NCI-H1694 (cell line): ENCODE results near the gene ZNF326.
A peak's percentile ranks its signal among the peaks of the same experiment; 100 is the strongest.

Experiments used
- DNase-seq: peaks from one replicate; lab custom pipeline; 2025; lab: John Stamatoyannopoulos, UW

The ZNF326 gene

DNA sequence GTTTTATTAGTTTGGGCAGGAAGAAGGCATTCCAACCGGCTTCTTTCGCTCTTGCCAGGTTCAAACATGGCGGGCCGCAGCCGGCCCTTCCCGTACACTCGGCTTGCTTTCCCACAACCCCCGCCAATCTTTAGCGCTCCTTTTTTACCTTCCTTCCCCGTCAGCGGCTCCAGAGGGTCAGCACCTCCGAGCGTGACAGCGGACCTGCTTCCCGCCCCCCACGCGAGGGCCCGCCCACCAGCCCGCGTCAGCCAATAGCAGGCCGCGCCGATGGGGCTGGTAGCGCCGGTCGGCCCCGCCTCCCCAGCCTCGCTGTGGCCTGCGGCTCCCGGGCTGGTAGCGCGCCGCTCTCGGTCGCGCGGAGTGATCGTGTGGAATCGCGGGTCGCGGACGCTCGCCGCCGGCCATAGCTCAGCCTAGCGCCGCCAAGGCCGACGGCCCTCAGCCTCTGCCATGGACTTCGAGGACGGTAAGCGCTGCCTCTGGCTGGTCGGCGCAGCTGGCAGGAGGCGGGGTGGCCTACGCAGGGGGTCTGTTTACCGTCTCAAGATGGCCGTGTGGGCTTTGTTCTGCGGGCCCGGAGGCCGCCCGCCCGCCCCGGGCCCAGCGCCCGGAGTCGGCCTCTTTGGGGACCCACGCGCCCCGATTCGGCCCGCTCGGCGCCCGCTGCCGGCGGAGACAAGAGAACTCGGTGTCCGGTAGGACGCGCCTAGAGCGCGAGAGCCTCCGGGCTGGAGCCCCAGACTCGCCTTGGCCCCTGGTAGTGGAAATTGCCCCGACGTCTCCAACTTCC lies at the start of gene ZNF326:
Gene ZNF326, plus strand, starts transcription at position 306 of the 793 bp plus-strand sequence. Its CDS starts 148 bp downstream, at position 454.
- DNase-seq: peak; percentile 87

DNA sequence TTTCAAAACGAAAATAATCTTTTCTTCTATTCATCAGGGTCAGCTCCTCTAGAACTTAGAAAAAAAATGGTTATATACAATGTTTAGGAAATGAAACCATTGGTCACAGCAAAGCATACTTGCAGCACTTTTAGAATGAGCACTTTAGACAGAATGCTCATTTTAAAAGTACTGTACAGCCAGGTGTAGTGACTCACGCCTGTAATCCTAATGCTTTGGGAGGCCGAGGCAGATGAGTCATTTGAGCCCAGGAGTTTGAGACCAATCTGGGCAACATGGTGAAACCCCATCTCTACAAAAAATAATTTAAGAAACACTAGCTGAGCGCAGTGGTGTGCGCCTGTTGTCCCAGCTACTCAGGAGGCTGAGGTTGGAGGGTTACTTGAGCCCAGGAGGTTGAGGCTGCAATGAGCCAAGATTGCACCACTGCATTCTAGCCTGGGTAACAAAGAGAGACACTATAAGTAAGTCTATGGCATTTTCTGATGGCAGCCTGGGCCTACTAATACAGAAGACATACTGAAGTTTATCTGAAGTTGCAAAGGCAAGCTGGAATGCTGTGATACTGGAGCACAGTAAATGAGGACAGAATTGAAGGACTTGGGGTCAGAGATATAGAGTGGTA lies 48.9 kb upstream of the ZNF326 start:
- DNase-seq: no peak

GRCh38 chr1:89946532-89946931 lies 48.4 kb upstream of the ZNF326 start:
- no peak for DNase-seq

GRCh38 chr1:89948722-89949345 lies 46.1 kb upstream of the ZNF326 start:
- no peak for DNase-seq

DNA sequence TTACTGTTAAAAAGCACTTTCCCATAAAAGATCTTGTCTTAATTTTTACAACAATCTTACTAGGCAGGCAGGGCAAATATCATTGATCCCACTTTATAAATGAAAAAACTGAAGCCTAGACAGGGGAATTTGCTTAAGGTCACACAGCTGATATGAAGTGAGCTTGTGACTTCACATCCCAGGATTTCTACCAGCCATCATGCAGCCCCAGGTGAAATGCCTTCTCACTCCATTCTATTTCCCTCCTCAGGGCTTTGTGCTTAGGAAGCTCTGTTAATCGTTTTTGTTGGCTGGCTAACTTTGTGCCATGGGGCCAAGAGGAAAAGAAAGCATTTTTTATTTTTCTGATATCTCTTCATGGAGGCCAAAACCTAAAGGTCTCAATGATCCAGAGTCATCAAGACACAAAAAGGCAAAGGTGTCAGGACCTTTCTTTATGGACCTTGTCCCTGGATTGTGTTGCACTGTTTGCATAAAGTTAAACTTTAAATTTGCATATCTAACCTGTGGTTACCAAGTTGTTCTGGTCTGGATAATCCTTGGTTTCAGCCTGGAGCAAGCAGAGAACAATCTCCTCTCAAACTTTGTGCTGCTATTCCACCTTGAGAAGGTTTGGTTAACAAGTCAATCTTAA lies 44.8 kb upstream of the ZNF326 start:
- DNase-seq: no peak

DNA sequence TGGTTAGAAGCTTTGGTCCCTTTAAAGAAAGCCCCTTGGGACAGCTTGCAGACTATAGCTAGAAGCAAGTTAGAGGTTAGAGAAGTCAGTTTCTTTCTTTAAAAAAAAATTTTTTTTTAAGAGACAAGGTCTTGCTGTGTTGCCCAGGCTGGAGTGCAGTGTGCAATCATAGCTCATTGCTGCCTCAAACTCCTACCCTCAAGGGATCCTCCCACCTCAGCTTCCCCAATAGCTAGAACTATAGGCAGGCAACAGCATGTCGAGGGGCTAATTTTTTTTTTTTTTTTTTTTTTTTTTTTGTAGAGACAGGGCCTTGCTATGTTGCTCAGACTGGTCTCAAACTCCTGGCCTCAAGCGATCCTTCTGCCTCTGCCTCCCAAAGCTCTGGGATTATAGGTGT lies 44.2 kb upstream of the ZNF326 start:
- DNase-seq: no peak

DNA sequence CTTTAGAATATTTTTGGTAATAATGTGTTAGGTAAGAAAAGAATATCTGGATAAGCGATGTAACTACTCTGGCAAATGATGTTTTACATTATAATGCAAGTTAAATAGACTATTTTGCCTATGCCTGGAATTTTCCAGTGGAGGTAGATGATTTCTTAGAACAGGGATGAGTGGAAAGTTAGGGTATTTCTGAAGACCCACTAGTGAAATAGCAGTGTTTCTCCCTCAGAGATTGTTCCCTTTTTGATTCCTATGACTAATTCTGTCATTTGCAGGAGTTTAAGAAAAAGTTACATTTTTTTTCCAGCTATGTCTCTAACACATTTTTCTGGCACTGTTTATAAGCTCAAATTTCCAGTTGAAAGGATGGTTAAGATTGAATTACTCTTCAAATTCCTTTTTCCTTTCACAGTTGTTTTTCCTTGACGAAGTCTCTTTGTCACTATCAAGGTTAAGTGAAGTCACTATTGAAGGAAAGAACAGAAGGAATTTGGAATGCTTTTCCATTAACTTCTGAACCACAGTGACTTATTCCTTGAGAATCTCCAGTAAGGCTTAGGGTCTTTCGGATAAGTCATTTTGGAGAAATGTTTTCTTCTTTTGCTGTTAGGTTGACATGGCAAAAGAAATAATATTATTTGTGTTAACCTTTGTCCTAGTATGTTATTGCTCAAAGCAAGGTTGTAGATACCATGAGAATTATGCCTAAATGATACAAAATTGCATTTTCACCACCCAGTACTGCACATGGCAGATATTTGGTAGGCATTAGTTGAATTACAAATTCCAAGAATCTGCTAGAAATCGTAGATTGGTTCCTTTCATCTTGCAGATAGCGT lies 42.9 kb upstream of the ZNF326 start:
- no peak for DNase-seq

GRCh38 chr1:89952605-89953130 lies 42.2 kb upstream of the ZNF326 start:
- DNase-seq: no peak

- DNase-seq: no peak
Observed at GRCh38 chr1:89953131-89953626, 41.7 kb upstream of the ZNF326 start.

DNA sequence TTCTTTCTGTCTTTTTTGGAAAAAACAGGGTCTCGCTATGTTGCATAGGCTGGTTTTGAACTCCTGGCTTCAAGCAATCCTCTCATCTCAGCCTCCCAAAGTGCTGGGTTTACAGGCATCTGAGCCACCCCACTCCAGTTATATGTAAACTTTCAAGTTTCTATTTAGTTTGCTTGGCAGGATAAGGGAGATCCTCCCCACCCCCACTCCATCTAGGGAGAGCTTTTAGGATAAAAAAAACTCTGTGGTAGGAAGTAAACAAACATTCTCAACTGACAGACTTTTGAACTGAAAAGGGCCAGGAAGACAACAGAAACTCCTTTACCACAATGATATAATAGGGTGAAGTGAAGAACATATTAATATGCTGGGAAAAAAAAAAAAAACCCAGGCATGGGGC lies 41.0 kb upstream of the ZNF326 start:
- no peak for DNase-seq

- no peak for DNase-seq
Observed at GRCh38 chr1:89954401-89954800, 40.5 kb upstream of the ZNF326 start.

DNA sequence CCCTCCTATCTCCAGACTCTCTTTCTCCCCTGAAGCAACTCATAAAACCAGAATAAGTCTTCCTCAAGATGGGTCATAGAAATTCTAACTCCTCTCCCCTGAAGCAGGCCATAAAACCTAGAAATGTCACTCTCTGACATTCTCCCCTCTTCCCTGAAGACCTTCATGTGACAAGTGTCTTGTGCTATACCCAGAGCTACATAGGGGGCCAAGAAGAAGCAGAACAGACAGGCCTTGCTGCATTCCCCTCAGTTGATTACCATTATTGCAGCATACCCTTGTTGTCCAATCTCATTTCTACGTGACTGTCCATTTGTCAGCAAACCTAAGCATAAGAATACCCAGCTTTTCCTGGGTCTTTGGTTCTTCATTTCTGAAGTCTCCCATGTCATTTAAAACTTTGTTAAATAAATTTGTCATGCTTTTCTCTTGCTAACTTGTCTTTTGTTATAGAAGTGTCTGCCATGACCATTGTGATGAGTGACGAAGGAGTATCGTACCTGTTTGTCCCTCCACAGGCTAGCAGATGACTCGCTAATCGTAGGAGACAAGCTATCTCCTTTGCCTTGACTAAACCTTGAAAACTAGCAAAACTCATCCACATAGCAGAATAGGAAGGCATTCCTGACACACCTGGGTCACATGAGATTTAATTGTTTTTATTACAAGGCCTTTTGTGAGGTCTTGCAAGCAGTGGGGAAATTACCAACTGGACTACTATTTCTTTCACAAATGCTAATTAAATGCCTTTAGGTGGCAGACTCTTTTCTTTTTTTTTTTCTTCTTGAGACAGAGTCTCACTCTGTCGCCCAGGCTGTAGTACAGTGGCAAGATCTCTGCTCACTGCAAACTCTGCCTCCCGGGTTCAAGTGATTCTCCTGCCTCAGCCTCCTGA lies 39.4 kb upstream of the ZNF326 start:
- no peak for DNase-seq

DNA sequence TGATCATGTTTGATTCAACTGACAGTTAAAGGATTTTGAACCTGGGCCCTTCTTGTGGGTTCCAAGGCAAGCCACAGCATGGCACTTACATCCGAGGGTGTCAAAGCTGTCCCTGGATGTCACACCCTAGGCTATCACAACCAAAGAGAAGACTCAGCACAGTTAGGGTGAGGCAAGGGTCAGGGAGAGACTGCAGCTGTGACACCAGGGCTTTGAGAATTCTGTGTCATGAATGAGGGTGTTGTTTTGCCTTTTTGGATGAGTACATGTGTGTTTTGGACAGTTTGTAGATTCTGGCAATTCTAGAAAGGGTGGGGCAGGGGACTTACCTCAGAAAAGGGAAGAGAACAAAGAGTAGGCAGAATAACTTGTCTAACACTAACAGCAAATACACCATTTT lies 37.8 kb upstream of the ZNF326 start:
- no peak for DNase-seq

DNA sequence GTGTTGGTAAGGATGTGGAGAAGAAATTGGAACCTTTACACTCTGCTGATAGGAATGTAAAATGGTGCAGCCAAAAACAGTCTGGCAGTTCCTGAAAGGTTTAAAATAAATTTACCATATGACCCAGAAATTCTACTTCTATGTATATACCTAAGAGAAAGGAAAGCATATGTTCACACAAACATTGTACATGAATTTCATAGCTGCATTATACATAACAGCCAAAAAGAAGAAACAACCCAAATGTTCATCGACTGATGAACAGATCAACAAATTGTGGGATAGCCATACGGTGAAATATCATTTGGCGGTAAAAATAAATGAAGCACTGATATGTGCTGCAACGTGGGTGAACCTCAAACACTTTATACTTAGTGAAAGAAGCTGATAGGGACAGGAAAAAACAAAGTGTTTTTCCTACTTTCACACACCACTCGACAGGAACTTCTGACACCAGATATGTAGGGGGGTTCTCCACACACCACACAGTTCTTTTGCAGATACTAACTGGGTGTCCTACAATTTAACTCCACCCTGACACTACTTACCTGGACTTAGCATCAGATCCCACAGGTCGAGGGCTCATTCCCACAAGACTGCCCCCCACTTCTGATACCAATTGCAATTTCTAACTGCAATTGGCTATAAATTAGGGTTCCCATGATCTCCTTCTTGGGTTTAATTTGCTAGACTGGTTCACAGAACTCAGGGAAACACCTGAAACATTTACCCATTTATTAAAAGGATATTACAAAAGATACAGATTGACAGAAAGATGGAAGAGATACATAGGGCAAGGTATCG lies 35.9 kb upstream of the ZNF326 start:
- DNase-seq: no peak

- no peak for DNase-seq
Observed at GRCh38 chr1:89959719-89960118, 35.2 kb upstream of the ZNF326 start.

- DNase-seq: no peak
Observed at GRCh38 chr1:89962024-89962741, 32.7 kb upstream of the ZNF326 start.

DNA sequence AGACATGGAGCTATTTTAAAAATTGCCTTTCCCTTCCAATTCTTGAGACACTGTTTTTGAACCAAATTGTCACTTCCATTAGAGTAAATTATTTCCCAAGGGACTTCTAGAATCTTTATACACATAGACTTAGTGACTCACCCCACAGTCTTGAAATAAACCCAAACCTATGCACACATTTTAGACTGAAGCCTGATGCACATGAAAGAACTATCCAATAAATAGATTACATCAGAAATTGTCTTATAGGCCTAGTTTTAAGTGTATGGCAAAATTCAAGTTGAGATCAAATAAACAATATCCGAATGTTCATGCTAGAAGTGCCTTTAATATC lies 32.2 kb upstream of the ZNF326 start:
- DNase-seq: no peak

GRCh38 chr1:89965193-89965768 lies 29.6 kb upstream of the ZNF326 start:
- DNase-seq: no peak

- no peak for DNase-seq
Observed at GRCh38 chr1:89966656-89967055, 28.3 kb upstream of the ZNF326 start.
